Spinal cord (tissue), 10 donors: ENCODE data around the gene CCDC107. TPM values are rescaled to one million over a fixed set of nuclear protein-coding genes. Genes with fewer than 3 reads are reported as not detected.
"Not testable (repeated sequence)": the region's sequence is repeated elsewhere in the genome, so short reads cannot be mapped to it uniquely, and the experiment has no call there.

ENCODE experiments used
- DNase-seq, 6 donors: peaks; one replicate each; pipeline versions ENCODE4 v3.0.0 to v3.0.0-alpha.2; 2013 to 2015; ENCODE audit warnings: low spot score in 6 of 6, low read depth in 4 of 6
- H3K27ac ChIP-seq: one replicate; pipeline ENCODE4 v1.5.1; 2013; ENCODE audit warnings: low read depth, low read length, control low read depth
- H3K27me3 ChIP-seq: one replicate; pipeline ENCODE4 v1.6.1; 2013; ENCODE audit warnings: low read length; ENCODE audit not compliant: control insufficient read depth, insufficient read depth
- H3K36me3 ChIP-seq: one replicate; pipeline ENCODE4 v1.6.1; 2013; ENCODE audit warnings: low read length; ENCODE audit not compliant: control insufficient read depth, insufficient read depth
- H3K4me1 ChIP-seq: one replicate; pipeline ENCODE4 v1.6.1; 2013; ENCODE audit warnings: low read length; ENCODE audit not compliant: control insufficient read depth, insufficient read depth
- H3K4me3 ChIP-seq: one replicate; pipeline ENCODE4 v1.5.1; 2013; ENCODE audit warnings: low read depth, low read length, control low read depth
- H3K9me3 ChIP-seq: one replicate; pipeline ENCODE4 v1.6.1; 2013; ENCODE audit warnings: low read length; ENCODE audit not compliant: control insufficient read depth, insufficient read depth
- WGBS: methylation state at CpG from one replicate; pipeline ENCODE4 v1.1.5; 2013; ENCODE audit warnings: missing lambda C conversion rate; ENCODE audit not compliant: insufficient coverage; 5-methylcytosine and 5-hydroxymethylcytosine counted together
- polyA plus RNA-seq, 2 donors: library from polyadenylated mRNA; unstranded; fragments of 120-200 nt; gene quantifications; one replicate each; pipeline ENCODE4 v1.2.1, GENCODE V29; 2013; ENCODE audit not compliant: insufficient read length in 2 of 2
- total RNA-seq, 2 donors: library from RNA; depleted of rRNA in 1 of 2; stranded (reverse); fragments of 120-200 nt in 1 of 2; fragments of >200 nt in 1 of 2; gene quantifications; one replicate each; pipeline versions ENCODE4 v1.2.3 to v1.2.4, GENCODE V29; 2013 to 2014
- donor health status: healthy.

CCDC107 gene
- total and polyA plus RNA-seq, 4 donors: 8.3 to 38.2 (median 30.6) TPM

DNA sequence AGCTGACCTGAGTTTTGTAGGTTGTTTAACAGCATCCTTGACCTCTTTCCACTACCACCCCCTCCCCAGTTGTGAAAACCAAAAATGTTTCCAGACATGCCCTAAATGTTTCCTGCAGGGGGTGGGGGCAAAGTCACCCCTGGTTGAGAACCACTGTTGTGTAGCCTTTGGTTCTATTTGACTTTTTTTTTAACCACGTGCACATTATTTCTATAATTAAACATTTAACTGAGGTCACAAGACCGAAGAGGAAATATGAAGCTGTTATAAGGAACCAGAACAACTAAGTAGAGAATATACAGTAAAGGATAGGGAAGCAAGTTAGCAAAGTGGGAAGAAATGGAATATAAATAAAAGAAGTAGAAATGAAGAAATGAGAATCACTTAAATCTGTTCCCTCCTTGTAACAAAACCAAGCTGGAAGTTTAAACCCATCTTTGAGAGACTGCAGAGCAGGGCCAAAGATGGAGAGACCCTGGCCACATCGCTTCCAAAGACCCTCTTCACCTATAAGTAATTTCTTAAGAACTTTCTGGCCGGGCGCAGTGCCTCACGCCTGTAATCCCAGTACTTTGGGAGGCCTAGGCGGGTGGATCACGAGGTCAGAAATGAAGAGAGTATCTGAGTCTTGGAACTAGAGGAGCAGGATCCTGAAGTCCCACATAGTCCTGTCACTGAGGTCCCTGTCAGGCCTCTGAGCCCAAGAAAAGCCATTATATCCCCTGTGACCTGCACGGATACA, 21.8 kb upstream of the CCDC107 start:
- Histone ChIP-seq H3K4me1 (no peaks in the 10 kb centered on the region), H3K4me3 (no peak overlapping the region), H3K9me3 (no peaks in the 10 kb centered on the region), H3K36me3 (no peaks in the 10 kb centered on the region), H3K27me3 (no peaks in the 10 kb centered on the region), H3K27ac (no peak overlapping the region)
- WGBS: 95% methylated on average over 6 of the region's 9 CpGs
- DNase-seq: no peak

DNA sequence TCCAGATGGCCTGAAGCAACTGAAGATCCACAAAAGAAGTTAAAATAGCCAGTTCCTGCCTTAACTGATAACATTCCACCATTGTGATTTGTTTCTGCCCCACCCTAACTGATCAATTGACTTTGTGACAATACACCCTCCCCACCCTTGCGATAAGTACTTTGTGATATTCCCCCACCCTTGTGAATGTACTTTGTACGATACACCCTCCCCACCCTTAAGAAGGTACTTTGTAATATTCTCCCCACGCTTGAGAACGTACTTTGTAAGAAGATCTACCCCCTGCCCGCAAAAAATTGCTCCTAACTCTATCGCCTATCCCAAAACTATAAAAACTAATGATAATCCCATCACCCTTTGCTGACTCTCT, 21.2 kb upstream of the CCDC107 start:
- not testable (repeated sequence) for H3K27ac ChIP-seq

DNA sequence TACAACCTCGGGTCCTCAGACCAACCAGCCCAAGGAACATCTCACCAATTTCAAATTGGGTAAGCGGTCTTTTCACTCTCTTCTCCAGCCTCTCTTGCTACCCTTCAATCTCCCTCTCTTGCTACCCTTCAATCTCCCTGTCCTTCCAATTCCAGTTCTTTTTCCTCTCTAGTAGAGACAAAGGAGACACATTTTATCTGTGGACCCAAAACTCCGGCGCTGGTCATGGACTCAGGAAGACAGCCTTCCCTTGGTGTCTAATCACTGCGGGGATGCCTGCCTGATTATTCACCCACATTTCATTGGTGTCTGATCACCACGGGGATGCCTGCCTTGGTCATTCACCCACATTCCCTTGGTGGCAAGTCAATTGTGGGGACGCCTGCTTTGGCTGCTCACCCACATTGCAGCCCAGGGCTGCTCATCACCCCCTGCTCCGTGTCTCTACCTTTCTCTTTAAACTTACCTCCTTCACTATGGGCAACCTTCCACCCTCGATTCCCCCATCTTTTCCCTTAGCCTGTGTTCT, 20.6 kb upstream of the CCDC107 start:
- not testable (repeated sequence) for H3K36me3 ChIP-seq, DNase-seq, H3K9me3 ChIP-seq, H3K4me3 ChIP-seq, H3K27me3 ChIP-seq, H3K4me1 ChIP-seq, H3K27ac ChIP-seq
- 94% methylated on average over 9 of the region's 9 CpGs for WGBS

More for the DNA sequence above, 21.2 kb upstream of the CCDC107 start:
- not testable (repeated sequence) for DNase-seq, H3K36me3 ChIP-seq, H3K4me3 ChIP-seq, H3K27me3 ChIP-seq, H3K9me3 ChIP-seq, H3K4me1 ChIP-seq
- 94% methylated on average over 5 of the region's 6 CpGs for WGBS

DNA sequence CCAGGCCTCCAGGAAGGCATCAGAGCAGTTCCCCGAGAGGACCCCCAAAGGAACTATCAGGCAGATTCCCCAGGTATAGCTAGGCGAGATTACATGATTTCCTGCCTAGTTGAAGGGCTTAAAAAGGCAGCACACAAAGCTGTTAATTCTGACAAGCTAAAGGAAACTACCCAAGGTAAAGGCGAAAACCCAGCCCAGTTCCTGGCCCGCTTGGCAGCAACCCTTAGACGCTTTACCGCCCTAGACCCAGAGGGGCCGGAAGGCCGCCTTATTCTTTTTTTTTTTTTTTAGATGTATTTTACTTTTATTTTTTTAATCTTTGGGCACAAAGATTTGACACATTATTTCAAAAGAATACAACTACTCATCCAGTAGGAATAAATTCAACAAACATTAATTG, 19.3 kb upstream of the CCDC107 start:
- H3K27ac ChIP-seq, H3K4me3 ChIP-seq, H3K27me3 ChIP-seq, H3K4me1 ChIP-seq, DNase-seq, H3K36me3 ChIP-seq, H3K9me3 ChIP-seq: not testable (repeated sequence)
- no CpG with 5 or more reads among the region's 8 CpGs for WGBS

DNA sequence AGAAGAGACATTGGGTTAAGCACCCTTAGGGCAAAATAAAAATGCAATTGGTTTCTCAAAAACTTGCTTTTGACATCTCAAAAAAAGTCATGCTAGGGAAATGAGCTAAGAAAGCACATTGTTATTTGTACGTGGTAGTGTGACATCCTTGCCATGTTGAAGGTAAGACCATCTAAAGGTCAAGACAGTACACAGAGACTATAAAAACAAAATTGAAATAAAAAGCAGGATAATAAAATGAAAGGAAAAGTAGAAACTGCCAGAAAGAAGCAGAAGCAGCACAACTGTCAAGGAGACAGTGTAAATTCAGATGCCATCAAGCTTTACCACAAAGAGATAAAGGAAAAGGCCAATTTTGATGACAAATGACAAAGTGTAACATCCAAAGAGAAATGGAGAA, 18.9 kb upstream of the CCDC107 start:
- not testable (repeated sequence) for H3K27me3 ChIP-seq, H3K4me1 ChIP-seq, H3K27ac ChIP-seq, H3K4me3 ChIP-seq, H3K9me3 ChIP-seq, DNase-seq, H3K36me3 ChIP-seq
- WGBS: no CpG with 5 or more reads among the region's 1 CpG

DNA sequence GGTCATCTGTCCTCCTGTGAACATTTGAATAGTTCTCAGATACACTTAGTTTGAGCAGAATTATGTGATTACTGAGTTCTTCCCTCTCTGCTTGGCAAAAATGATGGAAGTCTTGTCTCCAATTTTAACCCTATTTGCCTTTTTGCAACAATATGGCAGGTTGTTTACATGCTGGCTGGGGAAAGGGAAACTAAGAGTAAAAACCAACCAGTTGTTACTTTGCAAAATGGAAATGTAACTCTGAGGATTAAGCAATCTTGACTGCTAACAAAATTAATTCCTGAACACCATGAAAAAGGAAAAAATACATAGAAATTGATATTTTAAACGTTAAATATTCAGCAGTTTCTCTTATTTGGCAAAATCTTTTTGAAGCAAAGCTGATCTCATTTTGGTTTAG, 18.5 kb upstream of the CCDC107 start:
- Histone ChIP-seq H3K4me1 (no peaks in the 10 kb centered on the region), H3K27me3 (no peaks in the 10 kb centered on the region), H3K4me3 (no peak overlapping the region), H3K27ac (no peak overlapping the region), H3K36me3 (no peaks in the 10 kb centered on the region), H3K9me3 (no peaks in the 10 kb centered on the region)
- WGBS: no CpG with 5 or more reads among the region's 1 CpG
- no peak for DNase-seq

DNA sequence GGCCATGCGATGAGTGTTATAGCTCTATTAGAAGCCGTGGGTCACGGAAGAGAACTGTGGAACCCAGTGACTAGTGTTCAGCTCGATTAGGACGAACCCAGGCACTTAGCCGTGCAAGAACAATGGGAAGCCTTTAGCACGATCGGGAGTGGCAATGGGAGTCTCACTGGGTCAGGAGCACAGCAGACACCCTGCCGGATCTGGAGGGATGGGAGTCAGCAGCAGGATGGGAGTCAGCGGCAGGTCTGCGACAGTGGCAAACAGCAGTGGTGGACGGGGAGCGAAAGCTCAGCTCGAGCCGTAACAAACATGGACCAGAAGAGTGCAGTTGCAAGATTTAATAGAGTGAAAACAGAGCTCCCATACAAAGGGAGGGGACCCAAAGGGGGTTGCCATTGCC, 17.7 kb upstream of the CCDC107 start:
- not testable (repeated sequence) for H3K27ac ChIP-seq, H3K4me1 ChIP-seq, H3K36me3 ChIP-seq, H3K9me3 ChIP-seq, DNase-seq, H3K4me3 ChIP-seq, H3K27me3 ChIP-seq
- WGBS: 94% methylated on average over 12 of the region's 15 CpGs

DNA sequence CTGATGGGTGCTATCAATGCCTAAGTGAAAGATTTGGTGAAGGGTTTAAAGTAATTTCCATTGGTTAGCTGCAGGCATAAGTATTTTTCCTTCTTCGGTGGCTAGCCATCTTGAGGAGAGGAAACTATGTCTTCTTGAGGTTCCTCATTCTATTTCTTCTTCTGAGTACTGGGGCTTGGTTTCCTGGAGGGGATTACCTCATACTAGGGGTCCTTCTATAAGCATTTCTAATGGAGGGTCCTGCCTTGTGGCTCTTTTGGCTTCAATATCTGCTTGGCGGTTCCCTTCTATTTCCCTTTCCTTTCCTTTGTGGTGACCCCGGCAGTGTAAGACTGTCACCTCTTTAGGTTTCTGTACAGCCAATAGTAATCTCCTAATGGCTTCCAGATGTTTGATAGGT, 16.6 kb upstream of the CCDC107 start:
- H3K27me3 ChIP-seq, DNase-seq, H3K4me3 ChIP-seq, H3K27ac ChIP-seq, H3K9me3 ChIP-seq, H3K4me1 ChIP-seq, H3K36me3 ChIP-seq: not testable (repeated sequence)
- WGBS: no CpG with 5 or more reads among the region's 3 CpGs

DNA sequence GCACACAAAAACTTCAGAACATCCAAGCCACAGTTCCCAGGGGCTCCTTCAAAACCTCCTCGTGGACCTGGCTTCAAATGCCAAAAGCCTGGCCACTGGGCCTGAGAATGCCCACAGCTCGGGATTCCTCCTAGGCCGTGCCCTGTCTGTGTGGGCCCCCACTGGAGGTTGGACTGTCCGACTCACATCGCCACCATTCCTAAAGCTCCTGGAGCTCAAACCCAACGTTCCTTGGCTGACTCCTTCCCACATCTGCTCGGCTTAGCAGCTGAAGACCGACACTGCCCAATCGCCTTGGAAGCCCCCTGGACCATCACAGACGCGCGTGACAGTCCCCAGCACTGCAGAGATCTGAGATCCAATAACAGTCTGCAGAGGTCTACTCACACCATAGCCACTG, 15.0 kb upstream of the CCDC107 start:
- Histone ChIP-seq H3K36me3 (no peaks in the 10 kb centered on the region), H3K4me3 (no peak overlapping the region), H3K27me3 (no peaks in the 10 kb centered on the region), H3K27ac (no peak overlapping the region), H3K9me3 (no peaks in the 10 kb centered on the region), H3K4me1 (peaks cover 19% of the 10 kb centered on the region)
- DNase-seq: no peak
- 93% methylated on average over 12 of the region's 12 CpGs for WGBS

DNA sequence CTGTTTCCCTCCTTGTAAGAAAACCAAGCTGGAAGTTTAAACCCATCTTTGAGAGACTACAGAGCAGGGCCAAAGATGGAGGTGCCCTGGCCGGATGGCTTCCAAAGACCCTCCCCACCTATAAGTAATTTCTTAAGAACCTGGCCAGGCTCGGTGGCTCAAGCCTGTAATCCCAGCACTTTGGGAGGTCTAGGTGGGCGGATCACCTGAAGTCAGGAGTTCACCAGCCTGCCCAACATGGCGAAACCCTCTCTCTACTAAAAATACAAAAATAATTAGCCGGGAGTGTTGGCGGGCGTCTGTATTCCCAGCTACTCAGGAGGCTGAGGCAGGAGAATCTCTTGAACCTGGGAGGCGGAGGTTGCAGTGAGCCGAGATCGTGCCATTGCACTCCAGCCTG, 12.4 kb upstream of the CCDC107 start:
- peaks cover 19% of the 10 kb centered on the region for H3K4me1 ChIP-seq
- not testable (repeated sequence) for H3K9me3 ChIP-seq, H3K27me3 ChIP-seq, H3K36me3 ChIP-seq, DNase-seq
- peak overlapping the region; percentile 83 for H3K27ac ChIP-seq
- 75% methylated on average over 4 of the region's 10 CpGs for WGBS
- peak overlapping the region; percentile 82 for H3K4me3 ChIP-seq
